Activated CD8-positive, alpha-beta memory T cell treated with anti-CD3 and anti-CD28 coated beads, Interleukin-2, amount 50 U/mL, for 24 hours (primary cell): ENCODE measurements around the gene UTS2B.

Experiments used
- DNase-seq: peaks from one replicate; pipeline ENCODE4 v3.0.0-alpha.2; 2020; ENCODE audit errors: extremely low read depth

The UTS2B gene

GRCh38 chr3:191321019-191321767 is 9.1 kb downstream of the UTS2B start:
- DNase-seq: no peak

DNA sequence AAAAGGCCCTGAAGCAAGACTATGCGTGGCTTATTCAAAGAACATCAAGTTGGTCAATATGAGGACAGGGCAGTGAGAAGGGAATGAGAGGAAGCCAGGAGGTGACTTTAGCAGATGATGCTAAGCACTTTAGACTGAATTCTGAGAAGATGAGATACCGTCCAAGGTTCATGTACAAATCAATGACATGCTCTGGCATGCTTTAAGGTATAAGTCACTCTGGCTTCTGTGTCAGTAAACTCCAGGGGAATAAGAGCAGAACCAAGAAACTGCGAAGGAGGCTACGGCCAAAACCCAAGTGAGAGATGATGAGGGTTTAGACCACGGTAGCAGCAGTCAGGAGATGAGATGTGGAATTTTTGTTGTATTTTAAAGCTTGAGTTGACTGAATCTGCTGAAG is 10.0 kb downstream of the UTS2B start:
- DNase-seq: no peak

DNA sequence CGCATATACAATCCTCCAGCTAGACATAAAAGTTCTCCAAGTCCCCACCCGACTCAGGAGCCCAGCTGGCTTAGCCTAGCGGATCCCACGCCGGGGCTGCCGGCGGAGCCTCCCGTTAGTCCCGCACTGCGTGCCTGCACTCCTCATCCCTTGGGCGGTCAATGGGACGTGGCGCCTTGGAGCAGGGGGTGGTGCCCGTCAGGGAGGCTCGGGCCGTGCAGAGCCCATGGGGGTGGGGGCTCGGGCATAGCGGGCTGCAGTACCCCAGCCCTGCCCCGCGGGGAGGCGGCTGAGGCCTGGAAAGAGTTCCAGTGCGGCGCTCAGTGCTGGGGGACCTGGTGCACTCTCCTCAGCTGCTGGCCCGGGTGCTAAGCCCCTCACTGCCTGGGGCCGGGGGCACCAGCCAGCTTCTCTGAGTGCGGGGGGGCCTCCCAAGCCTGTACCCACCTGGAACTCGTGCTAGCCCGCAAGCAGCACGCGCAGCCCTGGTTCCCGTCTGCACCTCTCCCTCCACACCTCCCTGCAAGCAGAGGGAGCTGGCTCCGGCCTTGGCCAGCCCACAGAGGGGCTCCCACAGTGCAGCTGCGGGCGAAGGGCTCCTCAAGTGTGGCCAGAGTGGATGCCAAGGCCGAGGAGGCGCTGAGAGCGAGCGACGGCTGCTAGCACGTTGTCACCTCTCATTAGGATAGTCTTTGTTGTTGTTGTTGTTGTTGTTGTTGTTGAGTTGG is 13.3 kb downstream of the UTS2B start:
- no peak for DNase-seq

DNA sequence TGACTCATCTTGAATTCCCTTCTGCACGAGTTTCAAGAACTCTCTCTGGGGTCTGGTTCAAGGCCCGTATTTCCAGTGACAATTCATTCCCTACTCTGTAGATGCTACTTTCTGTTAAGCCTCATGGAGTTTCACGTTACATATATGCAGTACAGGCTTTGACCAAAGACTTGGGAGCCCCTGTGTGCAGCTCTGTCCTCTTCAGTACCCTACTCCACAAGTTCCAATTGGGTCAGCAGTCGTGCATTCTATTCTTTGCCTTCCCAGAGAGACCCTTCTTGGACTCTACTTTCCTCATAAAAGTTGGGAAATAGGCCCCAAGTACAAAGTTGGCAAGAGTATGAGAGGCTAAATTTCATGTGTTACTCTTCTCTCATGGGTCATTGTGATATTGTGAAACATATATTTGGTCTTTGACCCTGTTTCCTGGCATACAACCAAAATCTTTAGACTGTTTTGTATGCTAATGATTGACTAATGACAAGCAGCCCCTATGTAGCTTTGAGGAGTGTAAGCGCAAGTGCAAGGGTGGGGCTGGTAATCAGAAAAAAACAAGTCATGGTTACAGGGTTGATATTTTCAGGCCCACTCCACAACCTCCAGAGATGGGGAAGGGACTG is 16.1 kb downstream of the UTS2B start:
- no peak for DNase-seq

GRCh38 chr3:191313296-191313695 is 17.0 kb downstream of the UTS2B start:
- DNase-seq: no peak

- no peak for DNase-seq
Observed at GRCh38 chr3:191307341-191307740, 23.0 kb downstream of the UTS2B start.

GRCh38 chr3:191306428-191306827 is 23.9 kb downstream of the UTS2B start:
- no peak for DNase-seq

- no peak for DNase-seq
Observed at GRCh38 chr3:191303596-191303995, 26.7 kb downstream of the UTS2B start.

- DNase-seq: no peak
Observed at GRCh38 chr3:191302451-191302850, 27.9 kb downstream of the UTS2B start.

DNA sequence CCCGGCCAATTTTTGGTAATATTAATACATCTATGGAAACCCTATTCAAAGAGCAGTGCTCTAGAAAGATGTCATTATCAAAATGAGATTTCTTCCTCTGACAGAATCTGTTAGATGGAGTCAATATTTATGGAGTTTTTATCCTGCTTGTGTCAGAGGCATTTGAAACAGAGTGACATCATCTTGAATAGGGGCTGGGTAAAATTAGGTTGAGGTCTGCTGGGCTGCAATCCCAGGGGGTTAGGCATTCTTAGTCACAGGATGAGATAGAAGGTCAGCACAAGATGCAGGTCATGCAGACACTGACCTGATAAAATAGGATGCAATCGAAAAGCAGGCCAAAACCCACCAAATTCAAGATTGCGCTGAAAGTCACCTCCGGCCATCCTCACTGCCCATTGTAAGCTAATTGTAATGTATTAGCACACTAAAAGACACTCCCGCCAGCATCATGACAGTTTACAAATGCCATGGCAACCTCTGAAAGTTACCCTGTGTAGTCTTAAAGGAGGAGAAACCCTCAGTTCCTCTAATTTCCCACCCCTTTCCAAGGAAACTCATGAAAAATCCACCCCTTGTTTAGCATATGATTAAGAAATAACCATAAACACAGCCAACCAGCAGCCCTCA is 28.4 kb downstream of the UTS2B start:
- no peak for DNase-seq

DNA sequence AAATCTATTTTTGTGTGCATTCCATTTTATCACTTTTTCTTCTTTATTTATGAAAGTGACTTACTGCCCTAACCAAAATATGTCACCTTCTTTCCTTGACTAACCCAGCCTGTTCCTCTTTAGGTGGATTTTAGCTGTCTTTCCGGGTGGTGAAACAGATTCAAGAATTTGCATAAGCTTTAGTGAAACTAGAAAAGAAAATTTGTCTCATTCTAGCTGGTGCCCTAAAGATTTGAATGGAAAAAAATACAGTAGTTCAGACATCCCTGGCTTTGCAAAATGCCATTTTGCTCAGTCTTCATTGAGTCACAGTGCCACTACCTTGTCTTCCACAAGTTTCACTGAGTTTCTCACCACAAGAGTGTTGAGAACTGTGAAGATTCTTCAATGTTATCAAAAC is 29.3 kb downstream of the UTS2B start:
- no peak for DNase-seq

- DNase-seq: no peak
Observed at GRCh38 chr3:191300422-191300821, 29.9 kb downstream of the UTS2B start.

GRCh38 chr3:191298846-191299245 is 31.5 kb downstream of the UTS2B start:
- DNase-seq: no peak

DNA sequence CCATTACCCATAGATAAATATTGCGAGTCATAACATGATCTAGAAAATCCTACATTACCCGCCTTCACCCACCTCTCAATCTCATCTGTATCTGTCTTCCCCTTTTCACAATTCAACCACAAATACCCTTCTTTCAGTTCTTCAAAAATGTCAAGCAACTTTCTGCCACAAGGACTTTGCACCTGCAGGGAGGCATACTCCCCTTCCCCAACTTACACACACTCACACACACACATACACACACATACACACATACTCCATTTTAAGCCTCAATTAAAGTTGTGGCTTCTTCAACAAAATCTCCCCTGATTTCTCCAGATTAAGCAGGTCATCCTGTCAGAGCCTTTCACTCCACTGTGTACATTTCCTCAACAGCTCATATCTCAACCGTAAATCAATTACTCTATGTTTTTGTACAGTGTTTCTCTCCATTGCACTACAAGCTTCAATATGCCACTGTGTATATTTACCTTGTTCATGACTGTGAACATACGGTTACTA is 34.2 kb downstream of the UTS2B start:
- DNase-seq: no peak

DNA sequence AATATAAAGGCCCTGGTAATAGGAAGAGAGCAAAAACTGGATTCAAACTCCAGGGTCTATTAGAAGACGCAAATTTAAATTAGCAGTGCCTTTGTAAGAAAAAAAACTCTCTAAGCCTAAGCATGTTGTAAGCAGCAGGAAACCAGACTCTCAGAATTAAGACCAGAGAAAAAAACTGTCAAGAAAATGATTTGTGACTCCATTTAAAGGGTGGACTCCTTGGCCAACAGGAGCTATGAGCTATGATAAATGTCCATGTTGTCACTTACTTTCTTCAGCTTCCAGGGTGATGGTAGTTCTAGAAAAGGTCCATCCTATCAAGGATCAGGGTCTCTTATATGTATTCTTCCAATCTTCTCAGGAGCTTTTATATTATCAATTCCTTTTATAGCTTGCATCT is 36.0 kb downstream of the UTS2B start:
- no peak for DNase-seq

DNA sequence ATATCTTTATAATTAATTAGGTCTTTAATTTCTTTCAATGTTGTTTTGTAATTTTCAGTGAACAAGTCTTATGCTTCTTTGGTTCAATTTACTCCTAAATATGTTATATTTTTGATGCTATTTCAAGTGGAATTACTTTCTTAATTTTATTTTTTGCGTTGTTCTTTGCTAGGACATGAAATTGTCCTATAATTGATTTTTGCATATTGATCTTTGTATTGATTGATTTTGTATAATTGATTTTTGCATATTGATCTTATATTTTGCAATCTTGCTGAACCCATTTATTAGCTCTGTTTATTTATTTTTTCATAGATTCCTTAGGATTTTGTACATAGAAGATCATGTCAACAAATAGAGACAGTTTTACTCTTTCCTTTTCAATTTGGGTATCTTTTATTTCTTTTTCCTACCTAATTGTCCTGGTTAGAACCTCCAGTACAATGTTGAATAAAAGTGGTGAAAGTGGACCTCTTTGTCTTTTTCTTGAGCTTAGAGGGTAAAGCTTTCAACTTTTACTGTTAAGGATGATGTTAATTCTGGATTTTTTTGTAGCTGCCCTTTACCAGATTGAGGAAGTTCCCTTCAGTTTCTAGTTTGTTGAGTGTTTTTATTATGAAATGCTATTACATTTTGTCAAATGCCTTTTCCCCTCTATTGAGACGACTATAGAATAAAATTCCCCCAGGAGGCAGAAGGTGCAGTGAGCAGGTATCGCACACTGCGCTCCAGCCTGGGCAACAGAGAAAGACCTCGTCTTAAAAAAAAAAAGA is 37.9 kb downstream of the UTS2B start:
- no peak for DNase-seq

DNA sequence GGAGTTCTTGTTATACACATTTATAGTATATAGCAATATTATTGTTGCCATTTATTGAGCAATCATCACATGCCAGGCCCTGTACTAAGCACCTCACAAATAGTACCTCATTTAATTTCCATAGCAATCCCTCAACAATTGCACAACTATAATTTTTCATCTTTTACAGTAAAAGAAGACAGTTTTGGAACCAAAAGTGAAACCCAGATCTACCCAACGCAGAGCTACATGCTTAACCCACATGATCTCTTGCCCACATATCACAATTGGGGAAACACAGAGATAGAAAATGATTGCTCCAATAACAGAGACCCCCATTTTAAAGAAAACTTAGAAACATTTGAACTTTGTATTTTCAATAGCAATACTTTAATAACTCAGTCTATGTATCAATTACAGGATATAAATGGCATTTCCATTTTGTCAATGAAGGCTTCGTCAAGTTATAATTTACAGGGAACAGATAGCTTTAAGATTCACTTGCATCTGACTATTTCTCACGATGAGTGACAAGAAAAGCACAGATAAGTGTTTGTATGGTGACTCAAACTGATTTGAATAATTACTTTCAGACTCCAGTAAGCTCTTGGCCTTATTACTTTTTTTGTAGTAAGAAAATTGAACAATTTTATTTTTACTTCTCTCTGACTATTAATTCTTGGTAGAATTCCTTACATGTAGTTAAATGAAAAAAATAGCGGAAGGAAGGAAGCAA is 39.9 kb downstream of the UTS2B start:
- no peak for DNase-seq

DNA sequence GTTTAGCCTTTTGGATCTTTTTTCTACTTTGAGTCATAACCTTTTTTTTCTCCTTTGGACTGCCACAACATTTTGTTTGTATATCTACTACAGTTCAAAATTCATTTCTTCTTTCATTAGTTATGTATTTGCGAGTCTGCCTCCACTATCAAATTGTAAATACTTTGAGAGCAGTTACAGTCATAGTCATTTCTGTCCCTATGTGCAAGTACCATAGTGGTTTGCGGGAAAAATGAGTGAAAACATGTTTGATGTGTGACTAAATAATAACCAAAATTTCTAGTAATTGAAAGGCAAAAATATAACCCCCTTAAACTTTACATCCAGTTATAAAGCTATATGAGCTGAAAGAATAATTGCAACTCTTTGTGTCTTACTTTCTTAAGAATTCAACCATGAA is 46.9 kb downstream of the UTS2B start:
- DNase-seq: no peak

DNA sequence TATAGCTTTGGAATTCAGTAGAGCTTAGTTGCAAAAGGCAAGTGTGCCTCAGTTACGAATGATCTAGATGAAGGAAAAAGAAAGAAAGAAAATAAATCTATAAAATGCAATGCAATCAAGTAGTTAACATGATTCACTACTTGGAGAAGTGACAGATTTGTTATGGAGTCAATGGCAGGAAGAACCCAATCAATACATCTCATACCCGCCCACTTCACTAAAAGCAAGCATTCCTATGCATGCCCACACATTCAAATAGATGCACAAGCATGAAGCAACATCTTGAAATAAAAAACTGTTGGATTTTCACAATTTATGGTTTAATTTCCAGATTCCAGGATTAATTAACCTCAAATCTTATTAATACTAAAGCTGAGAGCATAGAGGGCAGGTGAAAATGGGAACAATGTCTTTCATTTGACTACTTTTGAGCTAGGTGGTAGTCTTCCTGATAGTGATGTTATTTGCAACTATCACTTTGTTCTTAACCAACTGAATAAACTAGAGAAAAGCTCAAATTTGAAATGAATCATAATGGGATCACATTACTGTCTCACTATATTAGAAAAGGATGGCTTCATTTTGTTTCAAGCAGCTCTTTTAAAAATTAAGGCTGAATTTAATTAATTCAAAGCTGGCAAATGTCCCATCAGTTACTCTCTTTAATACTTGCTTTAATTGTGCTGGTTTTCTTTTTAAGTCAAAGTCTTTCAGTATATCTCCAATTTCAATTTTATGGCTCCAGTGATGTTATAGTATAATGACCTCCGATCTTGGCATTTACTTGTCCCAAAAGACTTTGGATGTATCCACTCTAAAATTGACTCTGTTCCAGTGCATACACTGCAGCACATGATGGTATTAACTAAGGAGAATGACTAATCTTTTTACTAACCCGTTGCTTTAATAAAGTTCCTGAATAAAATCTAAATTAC is 47.8 kb downstream of the UTS2B start:
- DNase-seq: no peak

GRCh38 chr3:191280882-191281281 is 49.4 kb downstream of the UTS2B start:
- DNase-seq: no peak
